Left lung (tissue), 10 donors: ENCODE results near the gene GGA1. TPM values are rescaled to one million over a fixed set of nuclear protein-coding genes. Genes with fewer than 3 reads are reported as not detected.
A peak's percentile ranks its signal among the peaks of the same experiment; 100 is the strongest.

Source experiments
- ATAC-seq: fragments of 200-7000 bp; cut with Tn5 transposase; one replicate; pipeline ENCODE4 v1.9.1; 2020; ENCODE audit warnings: moderate library complexity
- DNase-seq, 4 donors: peaks; one replicate each; pipeline ENCODE4 v3.0.0-alpha.2; 2013 to 2020
- H3K27ac ChIP-seq, 2 donors: fragments of 200-600 bp; sonication (generic) in 1 of 2; one replicate each; pipeline versions ENCODE4 v1.5.0 to v1.8.0; 2020 to 2021
- H3K27me3 ChIP-seq, 2 donors: fragments of 200-600 bp; sonication (generic) in 1 of 2; one replicate each; pipeline versions ENCODE4 v1.5.0 to v1.8.0; 2020 to 2021
- H3K36me3 ChIP-seq, 2 donors: fragments of 200-600 bp; sonication (generic) in 1 of 2; one replicate each; pipeline versions ENCODE4 v1.5.0 to v1.8.0; 2020 to 2021
- H3K4me1 ChIP-seq, 2 donors: fragments of 200-600 bp; one replicate each; pipeline ENCODE4 v1.8.0; 2021
- H3K4me3 ChIP-seq, 2 donors: fragments of 200-600 bp; sonication (generic) in 1 of 2; one replicate each; pipeline versions ENCODE4 v1.5.0 to v1.8.0; 2020 to 2021; ENCODE audit warnings: mild to moderate bottlenecking in 1 of 2
- H3K9me3 ChIP-seq, 2 donors: fragments of 200-600 bp; sonication (generic) in 1 of 2; one replicate each; pipeline versions ENCODE4 v1.5.0 to v1.8.0; 2020 to 2021
- intact Hi-C, 2 donors: fragments of 100-400 bp; cut with DNase I; formaldehyde crosslinking; loops; one replicate each; pipeline versions ENCODE4 v1.11.2 to v1.14.2; 2022
- polyA plus RNA-seq, 6 donors: library from polyadenylated mRNA; unstranded; fragments of 120-200 nt; gene quantifications; one replicate each; pipeline ENCODE4 v1.2.1, GENCODE V29; 2013; ENCODE audit not compliant: insufficient read length in 6 of 6
- total RNA-seq, 2 donors: library from RNA; stranded (reverse); fragmentation: NEBNext Ultra II Directional; extraction: Animal tissue kit (Norgen Biotek cat#: 25700); gene quantifications; one replicate each; pipeline ENCODE4 v1.2.1, GENCODE V29; 2021
- TF ChIP-seq, protein P1 (sequence below), 2 donors: fragments of 200-600 bp; sonication (generic) in 1 of 2; IDR thresholded peaks; one replicate each; pipeline versions ENCODE4 v1.5.0 to v1.8.0; 2021; ENCODE audit warnings: antibody characterized with exemption in 2 of 2
- donor health status: DM: no; HTN: yes; CAD: no.
- donor health status: DM: no; HTN: no; CAD: no.

GGA1 gene
- total and polyA plus RNA-seq, 8 donors: 49.6 to 71.2 (median 58.8) TPM

DNA sequence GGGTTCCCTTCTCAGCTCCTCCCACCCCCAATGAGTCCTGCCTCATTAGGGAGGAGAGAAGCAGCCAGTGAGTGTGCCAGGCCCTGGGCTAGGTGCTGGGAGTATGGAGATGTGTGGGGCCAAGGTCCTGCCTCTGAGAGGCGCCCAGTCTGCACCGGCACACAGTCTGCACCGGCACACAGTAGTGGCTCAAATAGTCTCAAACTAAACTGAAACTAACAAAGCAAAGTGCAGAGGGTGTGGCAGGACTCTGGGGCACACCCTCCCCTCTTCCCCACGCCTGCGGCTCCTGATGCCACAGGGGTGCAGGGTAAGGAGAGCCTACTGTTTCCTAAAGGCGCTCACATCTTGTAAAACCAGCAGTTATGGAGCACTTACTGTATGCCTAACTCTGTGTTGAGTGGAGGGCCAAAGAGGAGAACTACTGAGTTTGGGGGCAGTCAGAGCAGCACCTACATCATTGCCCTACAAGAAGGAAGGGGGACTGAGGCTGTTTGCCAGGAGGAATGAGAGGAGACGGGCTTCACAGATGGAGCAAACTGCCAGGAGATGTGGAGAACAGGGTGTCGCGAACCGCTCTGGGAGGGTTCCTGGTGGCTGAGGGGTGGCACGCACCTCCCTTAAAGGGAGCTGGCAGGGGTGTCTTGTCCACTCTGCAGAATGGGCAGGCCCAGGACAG, 29.9 kb downstream of the GGA1 start:
- peak overlapping the region; percentile 45 to 74 for H3K4me3 ChIP-seq
- no peaks in the 10 kb centered on the region for H3K9me3 ChIP-seq
- TF ChIP-seq, protein P1, sequence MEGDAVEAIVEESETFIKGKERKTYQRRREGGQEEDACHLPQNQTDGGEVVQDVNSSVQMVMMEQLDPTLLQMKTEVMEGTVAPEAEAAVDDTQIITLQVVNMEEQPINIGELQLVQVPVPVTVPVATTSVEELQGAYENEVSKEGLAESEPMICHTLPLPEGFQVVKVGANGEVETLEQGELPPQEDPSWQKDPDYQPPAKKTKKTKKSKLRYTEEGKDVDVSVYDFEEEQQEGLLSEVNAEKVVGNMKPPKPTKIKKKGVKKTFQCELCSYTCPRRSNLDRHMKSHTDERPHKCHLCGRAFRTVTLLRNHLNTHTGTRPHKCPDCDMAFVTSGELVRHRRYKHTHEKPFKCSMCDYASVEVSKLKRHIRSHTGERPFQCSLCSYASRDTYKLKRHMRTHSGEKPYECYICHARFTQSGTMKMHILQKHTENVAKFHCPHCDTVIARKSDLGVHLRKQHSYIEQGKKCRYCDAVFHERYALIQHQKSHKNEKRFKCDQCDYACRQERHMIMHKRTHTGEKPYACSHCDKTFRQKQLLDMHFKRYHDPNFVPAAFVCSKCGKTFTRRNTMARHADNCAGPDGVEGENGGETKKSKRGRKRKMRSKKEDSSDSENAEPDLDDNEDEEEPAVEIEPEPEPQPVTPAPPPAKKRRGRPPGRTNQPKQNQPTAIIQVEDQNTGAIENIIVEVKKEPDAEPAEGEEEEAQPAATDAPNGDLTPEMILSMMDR (IDR thresholded peaks at IDR 0.05): no peak
- ATAC-seq: no peak
- H3K4me1 ChIP-seq: peaks cover 19 to 96% of the 10 kb centered on the region in 2 donors
- intact Hi-C loops: no loop called here
- H3K36me3 ChIP-seq: peaks cover 0 to 20% of the 10 kb centered on the region in 2 donors
- no peaks in the 10 kb centered on the region for H3K27me3 ChIP-seq
- peak overlapping the region in 1 of 2 donors; percentile 95 for H3K27ac ChIP-seq
- DNase-seq: no peak

DNA sequence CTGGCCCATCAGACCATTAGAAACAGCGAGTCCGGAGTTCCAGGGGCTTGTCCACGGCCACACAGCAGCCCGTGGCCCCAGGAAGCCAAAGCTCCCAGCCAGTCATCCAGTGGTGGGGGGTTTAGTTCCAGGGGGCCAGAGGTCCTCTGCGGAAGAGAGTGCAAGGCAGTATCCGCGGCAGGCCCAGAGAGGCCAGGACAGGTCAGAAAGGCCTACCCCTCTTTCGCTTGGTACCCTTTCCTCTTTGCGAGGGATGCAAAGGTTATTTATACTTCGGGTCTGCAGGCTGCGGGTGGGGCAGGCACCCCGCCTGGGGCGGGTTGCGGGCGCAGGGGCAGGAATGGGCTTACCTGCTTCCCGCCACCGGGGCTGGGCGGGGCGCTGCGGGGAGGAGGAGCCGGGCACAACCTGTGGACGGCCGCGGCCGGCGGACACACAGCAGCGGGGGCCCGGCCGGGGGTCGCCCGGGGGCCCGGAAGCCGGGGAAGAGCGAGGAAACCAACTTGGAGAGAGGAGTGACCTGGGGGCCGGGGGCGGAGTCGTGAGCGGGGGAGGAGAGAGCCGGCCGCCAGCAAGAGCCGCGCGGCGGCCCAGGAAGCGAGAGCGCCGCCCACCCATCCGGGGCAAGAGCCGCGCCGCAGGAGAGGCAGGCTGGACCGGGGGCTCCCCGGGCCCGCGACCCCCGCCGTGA, 30.6 kb downstream of the GGA1 start, which contains the start of gene SH3BP1:
Gene SH3BP1 (plus strand): TSS at position 600 of the 691 bp plus-strand sequence. CDS start 119 bp downstream, outside the sequence.
- H3K4me3 ChIP-seq: peak within 1 kb of the TSS; percentile 45 to 74
- TF ChIP-seq, protein P1 (IDR thresholded peaks at IDR 0.05): no peak
- intact Hi-C loops: no loop called here
- peak within 1 kb of the TSS; percentile 39 to 95 for H3K27ac ChIP-seq
- no peaks in the 10 kb centered on the region for H3K27me3 ChIP-seq
- H3K36me3 ChIP-seq: peaks cover 0 to 27% of the 10 kb centered on the region in 2 donors
- no peaks in the 10 kb centered on the region for H3K9me3 ChIP-seq
- peak; percentile 52 for ATAC-seq
- peaks cover 12 to 93% of the 10 kb centered on the region in 2 donors for H3K4me1 ChIP-seq
- DNase-seq: peak in 2 of 4 donors; percentile 67 to 92

DNA sequence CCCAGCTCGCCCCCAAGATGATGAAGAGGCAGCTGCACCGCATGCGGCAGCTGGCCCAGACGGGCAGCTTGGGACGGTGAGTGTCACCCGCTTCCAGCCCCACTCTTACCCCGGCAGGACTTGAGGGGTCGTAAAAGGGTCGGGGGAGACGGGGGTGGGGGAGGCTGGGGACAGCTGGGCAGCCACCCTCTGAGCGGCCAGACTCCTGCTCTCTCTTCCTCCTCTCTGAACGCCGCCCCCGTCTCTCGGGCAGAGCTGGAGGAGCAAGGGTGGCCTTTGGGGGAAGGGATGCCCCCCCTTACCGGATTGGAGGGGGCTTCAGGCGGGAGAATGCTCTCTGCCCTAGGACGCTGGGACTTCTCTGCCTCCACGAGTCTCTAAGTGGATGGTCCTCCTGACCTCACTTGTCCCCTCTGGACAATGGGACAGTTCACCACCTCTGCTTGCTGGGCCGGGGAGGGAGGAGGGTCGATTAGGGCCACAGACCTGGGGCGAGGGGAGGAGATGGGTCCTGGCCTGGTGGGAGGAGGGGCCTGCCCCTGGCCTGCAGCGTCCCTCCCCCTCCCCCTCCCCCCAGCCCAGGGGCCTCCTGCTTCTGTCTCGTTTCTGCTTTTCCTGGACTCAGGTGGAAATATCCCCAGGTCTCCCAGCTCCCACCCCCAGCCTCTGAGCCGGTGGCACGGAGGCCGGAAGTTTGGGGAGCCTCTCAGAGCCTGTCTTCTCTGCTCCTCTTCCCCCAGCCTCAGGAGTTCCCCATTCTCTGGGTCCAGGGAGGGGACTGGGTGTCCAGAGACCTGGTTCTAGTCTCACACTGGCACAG, 31.3 kb downstream of the GGA1 start:
- intact Hi-C loops: loop anchor here in 1 of 2 donors (5.0 to 10.0 kb wide), 2 partner anchors 42 to 145 kb away; no protein-coding TSS in a partner anchor
- Histone ChIP-seq H3K4me3 (peak overlapping the region; percentile 45 to 74), H3K36me3 (peaks cover 0 to 34% of the 10 kb centered on the region in 2 donors), H3K27ac (peak overlapping the region; percentile 39 to 95), H3K27me3 (no peaks in the 10 kb centered on the region), H3K4me1 (peaks cover 4 to 85% of the 10 kb centered on the region in 2 donors), H3K9me3 (no peaks in the 10 kb centered on the region)
- TF ChIP-seq, protein P1 (IDR thresholded peaks at IDR 0.05): no peak
- ATAC-seq (no peak), DNase-seq (no peak)

DNA sequence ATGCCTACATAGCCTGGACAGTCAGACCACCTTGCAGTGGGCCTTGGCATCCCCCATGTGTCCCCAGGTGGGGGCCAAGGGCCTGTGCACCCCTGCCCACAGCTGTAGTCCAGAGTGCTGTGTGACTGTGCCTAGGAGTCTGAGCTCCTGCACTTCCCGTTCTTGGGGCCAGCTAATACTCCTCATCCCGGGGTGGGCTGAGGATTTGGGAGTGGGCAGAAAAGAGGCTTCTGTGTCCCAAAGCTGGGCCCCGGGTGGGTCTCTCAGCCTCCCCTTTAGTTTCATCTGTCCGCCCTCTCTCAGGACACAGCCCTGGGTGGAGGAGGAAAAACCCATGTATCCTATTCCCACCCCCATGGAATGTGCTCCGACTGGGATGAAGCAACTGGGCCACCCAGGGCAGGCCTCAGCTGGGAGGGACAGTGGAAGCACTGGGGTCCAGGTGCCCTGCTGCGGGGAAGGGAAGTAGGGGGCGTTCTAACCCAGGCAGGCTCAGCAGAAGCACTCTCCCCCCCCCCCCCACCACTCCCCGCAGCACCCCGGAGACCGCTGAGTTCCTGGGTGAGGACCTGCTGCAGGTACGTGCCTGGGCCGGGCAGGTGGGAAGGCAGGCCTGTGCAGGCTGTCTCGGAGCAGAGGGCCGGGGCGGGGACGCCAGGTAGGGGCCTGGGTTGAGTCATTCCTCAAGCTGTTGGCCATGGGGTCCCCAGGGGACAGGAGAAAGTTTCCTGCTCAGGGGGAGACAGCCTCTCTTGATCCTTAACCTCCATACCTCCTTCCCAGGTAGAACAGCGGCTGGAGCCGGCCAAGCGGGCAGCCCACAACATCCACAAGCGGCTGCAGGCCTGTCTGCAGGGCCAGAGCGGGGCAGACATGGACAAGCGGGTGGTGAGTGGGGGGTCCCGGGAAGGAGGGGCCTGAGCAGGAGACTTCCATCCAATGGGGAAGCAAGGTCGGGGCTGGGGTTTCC, 32.2 kb downstream of the GGA1 start:
- Histone ChIP-seq H3K4me1 (peaks cover 4 to 77% of the 10 kb centered on the region in 2 donors), H3K36me3 (peaks cover 0 to 43% of the 10 kb centered on the region in 2 donors), H3K27ac (peak overlapping the region in 1 of 2 donors; percentile 95), H3K4me3 (peak overlapping the region; percentile 45 to 74), H3K9me3 (no peaks in the 10 kb centered on the region), H3K27me3 (no peaks in the 10 kb centered on the region)
- TF ChIP-seq, protein P1 (IDR thresholded peaks at IDR 0.05): no peak
- ATAC-seq: no peak
- intact Hi-C loops: loop anchor here in 1 of 2 donors (5.0 to 10.0 kb wide), 2 partner anchors 41 to 144 kb away; no protein-coding TSS in a partner anchor
- DNase-seq: no peak
